Neural progenitor cell (in vitro differentiated cells): ENCODE data around the gene NUP214. TPM values are rescaled to one million over a fixed set of nuclear protein-coding genes. Genes with fewer than 3 reads are reported as not detected.

ENCODE experiments used
- DNase-seq: peaks from one replicate; pipeline ENCODE4 v3.0.0-alpha.2; 2016; ENCODE audit warnings: low spot score
- H2AFZ ChIP-seq: fragments of 200-600 bp; sonication (generic); replicated peaks from 2 replicates; pipeline ENCODE4 v1.6.1; 2016; ENCODE audit warnings: antibody characterized with exemption
- H3F3A ChIP-seq: fragments of 200-600 bp; sonication (generic); 2 replicates; pipeline ENCODE4 v1.6.1; 2016; ENCODE audit warnings: antibody characterized with exemption, low read depth
- H3K27ac ChIP-seq: fragments of 200-600 bp; sonication (generic); 2 replicates; pipeline ENCODE4 v1.5.1; 2016; ENCODE audit warnings: mild to moderate bottlenecking
- H3K27me3 ChIP-seq: fragments of 200-600 bp; sonication (generic); 2 replicates; pipeline ENCODE4 v1.6.1; 2016; ENCODE audit warnings: mild to moderate bottlenecking, moderate library complexity
- H3K36me3 ChIP-seq: fragments of 200-600 bp; sonication (generic); 2 replicates; pipeline ENCODE4 v1.5.1; 2016
- H3K4me1 ChIP-seq: fragments of 200-600 bp; sonication (generic); 2 replicates; pipeline ENCODE4 v1.6.1; 2016; ENCODE audit warnings: mixed run types
- H3K4me2 ChIP-seq: fragments of 200-600 bp; sonication (generic); 2 replicates; pipeline ENCODE4 v1.6.1; 2016
- H3K4me3 ChIP-seq: fragments of 200-600 bp; sonication (generic); 2 replicates; pipeline ENCODE4 v1.5.1; 2016
- H3K79me2 ChIP-seq: fragments of 200-600 bp; sonication (generic); 2 replicates; pipeline ENCODE4 v1.6.1; 2016; ENCODE audit warnings: low read depth
- H3K9ac ChIP-seq: fragments of 200-600 bp; sonication (generic); 2 replicates; pipeline ENCODE4 v1.6.1; 2016
- H3K9me3 ChIP-seq: fragments of 200-600 bp; sonication (generic); 2 replicates; pipeline ENCODE4 v1.5.1; 2016; ENCODE audit warnings: low read depth
- H4K20me1 ChIP-seq: fragments of 200-600 bp; sonication (generic); 2 replicates; pipeline ENCODE4 v1.6.1; 2016; ENCODE audit warnings: low read depth
- H3K27ac Mint-ChIP-seq: 3 replicates; pipeline ENCODE4 v1.8.0; 2021; ENCODE audit warnings: mixed read lengths
- H3K27me3 Mint-ChIP-seq: 2 replicates; pipeline ENCODE4 v1.8.0; 2022; ENCODE audit warnings: low read depth, mild to moderate bottlenecking, inconsistent platforms, moderate library complexity, mixed read lengths; ENCODE audit not compliant: insufficient read depth
- H3K36me3 Mint-ChIP-seq: 3 replicates; pipeline ENCODE4 v1.8.0; 2021; ENCODE audit warnings: mixed read lengths
- H3K4me1 Mint-ChIP-seq: 3 replicates; pipeline ENCODE4 v1.8.0; 2021; ENCODE audit warnings: mixed read lengths
- H3K4me3 Mint-ChIP-seq: 3 replicates; pipeline ENCODE4 v1.8.0; 2021; ENCODE audit warnings: mild to moderate bottlenecking, moderate library complexity, mixed read lengths
- H3K9me3 Mint-ChIP-seq: 3 replicates; pipeline ENCODE4 v1.8.0; 2020; ENCODE audit warnings: mixed read lengths
- EZH2 ChIP-seq: fragments of 200-600 bp; sonication (generic); IDR thresholded peaks from 2 replicates; pipeline ENCODE4 v1.6.1; 2017; ENCODE audit warnings: antibody characterized with exemption, mild to moderate bottlenecking, moderate library complexity
- EZH2phosphoT487 ChIP-seq: fragments of 200-600 bp; sonication (generic); IDR thresholded peaks from 2 replicates; pipeline ENCODE4 v1.6.1; 2017; ENCODE audit warnings: antibody characterized with exemption
- small RNA-seq: library from RNA; depleted of rRNA; stranded (forward); fragments of <200 nt; gene quantifications from one replicate; pipeline ENCODE3, GENCODE V24; 2015
- total RNA-seq: library from RNA; depleted of rRNA; stranded (reverse); fragments of >200 nt; gene quantifications from 2 replicates; pipeline ENCODE4 v1.2.3, GENCODE V29; 2015; ENCODE audit warnings: low replicate concordance
- TF ChIP-seq, protein P1 (sequence below): fragments of 200-600 bp; sonication (generic); IDR thresholded peaks from 2 replicates; pipeline ENCODE4 v1.5.1; 2017; ENCODE audit warnings: antibody characterized with exemption, mild to moderate bottlenecking

NUP214 gene
- total RNA-seq, 1 donor from 2014 or later, result 37.6 TPM

DNA sequence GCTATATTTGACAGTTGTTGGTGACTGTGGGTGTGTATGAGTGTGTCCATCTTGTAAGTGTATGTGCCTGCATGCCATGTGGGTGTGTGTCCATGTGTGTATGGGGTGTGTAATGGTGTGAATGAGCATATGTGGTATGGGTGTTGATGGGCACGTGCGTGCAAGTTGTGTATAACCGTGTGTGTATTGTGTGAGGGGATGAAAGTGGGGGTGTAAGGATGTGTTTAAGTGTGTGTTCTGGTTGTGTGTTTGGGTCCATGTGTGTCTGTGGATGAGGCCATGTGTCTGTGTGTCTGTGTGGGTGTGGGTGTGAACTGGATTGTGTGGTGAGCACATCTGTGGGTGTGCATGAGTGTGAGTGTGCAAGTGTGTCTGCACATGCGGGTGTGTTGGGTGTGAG lies 156.8 kb downstream of the NUP214 start:
- no peak for DNase-seq
- peaks cover 48% of the 10 kb centered on the region for H3K27me3 ChIP-seq
- H3K9me3 ChIP-seq, result no peaks in the 10 kb centered on the region
- Mint-ChIP-seq H3K27me3 (peaks cover 50% of the 10 kb centered on the region), H3K27ac (no peak overlapping the region), H3K36me3 (peaks cover 2% of the 10 kb centered on the region), H3K4me1 (peaks cover 11% of the 10 kb centered on the region), H3K9me3 (no peaks in the 10 kb centered on the region), H3K4me3 (peak overlapping the region; percentile 73)
- H3K9ac ChIP-seq, result no peak overlapping the region
- H3K36me3 ChIP-seq, result no peaks in the 10 kb centered on the region
- no peaks in the 10 kb centered on the region for H3K79me2 ChIP-seq
- no peak overlapping the region for H2AFZ ChIP-seq
- H3K4me2 ChIP-seq, result peak overlapping the region; percentile 82
- H4K20me1 ChIP-seq, result peaks cover 5% of the 10 kb centered on the region
- TF ChIP-seq EZH2phosphoT487 (no peak), EZH2 (no peak)
- TF ChIP-seq, protein P1, sequence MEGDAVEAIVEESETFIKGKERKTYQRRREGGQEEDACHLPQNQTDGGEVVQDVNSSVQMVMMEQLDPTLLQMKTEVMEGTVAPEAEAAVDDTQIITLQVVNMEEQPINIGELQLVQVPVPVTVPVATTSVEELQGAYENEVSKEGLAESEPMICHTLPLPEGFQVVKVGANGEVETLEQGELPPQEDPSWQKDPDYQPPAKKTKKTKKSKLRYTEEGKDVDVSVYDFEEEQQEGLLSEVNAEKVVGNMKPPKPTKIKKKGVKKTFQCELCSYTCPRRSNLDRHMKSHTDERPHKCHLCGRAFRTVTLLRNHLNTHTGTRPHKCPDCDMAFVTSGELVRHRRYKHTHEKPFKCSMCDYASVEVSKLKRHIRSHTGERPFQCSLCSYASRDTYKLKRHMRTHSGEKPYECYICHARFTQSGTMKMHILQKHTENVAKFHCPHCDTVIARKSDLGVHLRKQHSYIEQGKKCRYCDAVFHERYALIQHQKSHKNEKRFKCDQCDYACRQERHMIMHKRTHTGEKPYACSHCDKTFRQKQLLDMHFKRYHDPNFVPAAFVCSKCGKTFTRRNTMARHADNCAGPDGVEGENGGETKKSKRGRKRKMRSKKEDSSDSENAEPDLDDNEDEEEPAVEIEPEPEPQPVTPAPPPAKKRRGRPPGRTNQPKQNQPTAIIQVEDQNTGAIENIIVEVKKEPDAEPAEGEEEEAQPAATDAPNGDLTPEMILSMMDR, result no peak
- H3K27ac ChIP-seq, result no peak overlapping the region
- no peak overlapping the region for H3K4me3 ChIP-seq
- H3K4me1 ChIP-seq, result peaks cover 4% of the 10 kb centered on the region
- peaks cover 5% of the 10 kb centered on the region for H3F3A ChIP-seq

DNA sequence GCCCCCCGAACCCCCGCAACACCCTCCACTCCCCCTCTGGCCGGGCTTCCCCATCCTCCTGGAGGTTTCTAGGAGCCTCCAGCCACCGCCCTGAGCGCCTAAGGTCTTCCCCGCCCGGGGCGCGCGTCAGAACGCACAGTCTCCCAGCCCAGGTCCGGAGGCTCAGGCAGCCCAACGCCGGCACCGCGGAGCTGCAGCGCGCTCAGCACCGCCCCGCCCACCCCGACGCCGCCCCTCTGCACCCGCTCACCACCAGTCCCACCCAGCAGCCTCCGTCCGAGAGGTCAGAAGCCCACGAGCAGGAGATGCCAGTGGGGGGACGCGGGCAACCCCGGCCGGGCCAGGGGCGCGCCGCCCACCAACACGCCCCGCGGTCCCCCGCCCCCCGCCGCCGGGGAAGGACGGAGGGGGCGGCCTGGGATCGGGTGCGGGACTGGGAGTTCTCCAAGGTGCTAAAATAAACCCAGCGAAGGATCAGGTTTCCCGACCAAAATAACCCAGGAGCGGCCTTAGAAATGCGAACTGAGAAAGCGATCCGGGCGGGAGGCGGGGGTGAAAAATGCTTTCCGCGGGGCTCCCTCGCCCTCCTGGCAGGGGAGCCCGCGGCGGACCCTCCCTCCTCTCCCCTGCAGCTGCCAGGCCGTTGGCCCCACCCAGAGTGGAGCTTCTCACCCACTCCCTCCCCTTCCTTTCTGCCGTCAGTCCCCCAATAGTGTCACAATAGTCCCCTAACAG lies 157.5 kb downstream of the NUP214 start:
- peaks cover 11% of the 10 kb centered on the region for H3K4me1 Mint-ChIP-seq
- Histone ChIP-seq H2AFZ (peak overlapping the region; percentile 73), H3K79me2 (no peaks in the 10 kb centered on the region), H3K4me1 (peaks cover 4% of the 10 kb centered on the region), H3F3A (peaks cover 5% of the 10 kb centered on the region), H3K36me3 (no peaks in the 10 kb centered on the region), H4K20me1 (peaks cover 5% of the 10 kb centered on the region), H3K27me3 (peaks cover 42% of the 10 kb centered on the region), H3K9ac (no peak overlapping the region), H3K27ac (no peak overlapping the region), H3K4me3 (peak overlapping the region; percentile 51), H3K9me3 (no peaks in the 10 kb centered on the region), H3K4me2 (peak overlapping the region; percentile 82)
- DNase-seq, result peak; percentile 87
- peak; percentile 68 for TF ChIP-seq EZH2
- TF ChIP-seq, protein P1, result no peak
- peaks cover 52% of the 10 kb centered on the region for H3K27me3 Mint-ChIP-seq
- peak overlapping the region; percentile 72 for H3K27ac Mint-ChIP-seq
- peak overlapping the region; percentile 71 for H3K4me3 Mint-ChIP-seq
- H3K36me3 Mint-ChIP-seq, result peaks cover 2% of the 10 kb centered on the region
- H3K9me3 Mint-ChIP-seq, result no peaks in the 10 kb centered on the region

Small RNAs within 50 kb of the gene (small RNA-seq; reads per million reads assigned to genes)
- not detected for gene RNU6-881P

Other genes with a start within 250 kb of the NUP214 start
- not detected in 2 replicates for gene QRFP, start 228.8 kb upstream of the NUP214 start, total RNA-seq
- gene FIBCD1, start 186.3 kb upstream of the NUP214 start, total RNA-seq, result 1.8 and 7.2 TPM in 2 replicates
- gene LAMC3, start 116.4 kb upstream of the NUP214 start, total RNA-seq, result 0.03 TPM in 1 of 2 replicates, not detected in the other
- 69.0 and 95.1 TPM in 2 replicates for gene AIF1L, start 29.1 kb upstream of the NUP214 start, total RNA-seq
- 0.32 and 1.5 TPM in 2 replicates for gene FAM78A, start 150.9 kb downstream of the NUP214 start, total RNA-seq
- gene PLPP7, start 164.1 kb downstream of the NUP214 start, total RNA-seq, result 5.4 and 11.5 TPM in 2 replicates